ENCODE results near the gene CPSF4. TPM values are rescaled to one million over a fixed set of nuclear protein-coding genes. Genes with fewer than 3 reads are reported as not detected.

Gene CPSF4
- total RNA-seq, 2 experiments from 2014 or later = 56.1 to 57.9 TPM

GRCh38 chr7:99396418-99397296, 42.1 kb upstream of the CPSF4 start:
- ATAC-seq (no peak), DNase-seq (no peak)
- Mint-ChIP-seq H3K27ac (peak overlapping the region; percentile 51), H3K27me3 (no peaks in the 10 kb centered on the region), H3K4me3 (no peak overlapping the region), H3K4me1 (peaks cover 19% of the 10 kb centered on the region), H3K9me3 (ENCODE audit: low read depth) (no peaks in the 10 kb centered on the region), H3K36me3 (ENCODE audit: low read depth) (peaks cover 66% of the 10 kb centered on the region)
- intact Hi-C loops (cut with DNase I, micrococcal nuclease) = no loop called here
- ChIA-PET CTCF (interaction anchor here (1.2 kb wide), 1 partner anchor 10 kb away, joined by 5 read pairs; no protein-coding TSS in a partner anchor), POLR2A (no interaction called here)

- intact Hi-C loops (cut with DNase I, micrococcal nuclease) = no loop called here
- CTCF ChIA-PET = interaction anchor here (1.2 kb wide), 1 partner anchor 9 kb away, joined by 5 read pairs; no protein-coding TSS in a partner anchor
- H3K4me3 Mint-ChIP-seq = no peak overlapping the region
- peaks cover 61% of the 10 kb centered on the region for H3K36me3 Mint-ChIP-seq (ENCODE audit: low read depth)
- POLR2A ChIA-PET = no interaction called here
- H3K9me3 Mint-ChIP-seq (ENCODE audit: low read depth) = no peaks in the 10 kb centered on the region
- H3K27me3 Mint-ChIP-seq = no peaks in the 10 kb centered on the region
- H3K4me1 Mint-ChIP-seq = peaks cover 16% of the 10 kb centered on the region
- DNase-seq (peak; percentile 15), ATAC-seq (no peak)
- H3K27ac Mint-ChIP-seq = peak overlapping the region; percentile 3
These were observed 41.3 kb upstream of the CPSF4 start for GRCh38 chr7:99397297-99397983.

GRCh38 chr7:99398891-99399445, 39.8 kb upstream of the CPSF4 start:
- ChIA-PET POLR2A (interaction anchor here (0.6 to 1.9 kb wide), 2 partner anchors 9 to 18 kb away, joined by 3 to 10 read pairs; partner anchors contain the start of genes BUD31 and PDAP1), CTCF (interaction anchor here (0.5 to 0.9 kb wide), 4 partner anchors 8 to 1189 kb away, joined by 3 to 4 read pairs (median 3); no protein-coding TSS in a partner anchor)
- no peaks in the 10 kb centered on the region for H3K27me3 Mint-ChIP-seq
- H3K4me1 Mint-ChIP-seq = peaks cover 11% of the 10 kb centered on the region
- H3K27ac Mint-ChIP-seq = peak overlapping the region; percentile 18
- H3K4me3 Mint-ChIP-seq = no peak overlapping the region
- no peaks in the 10 kb centered on the region for H3K9me3 Mint-ChIP-seq (ENCODE audit: low read depth)
- intact Hi-C loops (cut with DNase I, micrococcal nuclease) = no loop called here
- H3K36me3 Mint-ChIP-seq (ENCODE audit: low read depth) = peaks cover 64% of the 10 kb centered on the region
- no peak for ATAC-seq
- DNase-seq = no peak

- no peak for ATAC-seq
- no peaks in the 10 kb centered on the region for H3K27me3 Mint-ChIP-seq
- no peak overlapping the region for H3K27ac Mint-ChIP-seq
- intact Hi-C loops (cut with DNase I, micrococcal nuclease) = no loop called here
- CTCF ChIA-PET = no interaction called here
- peaks cover 14% of the 10 kb centered on the region for H3K4me1 Mint-ChIP-seq
- POLR2A ChIA-PET = interaction anchor here (1.9 kb wide), 1 partner anchor 9 kb away, joined by 10 read pairs; the partner anchor contains the start of genes BUD31 and PDAP1
- DNase-seq = no peak
- no peaks in the 10 kb centered on the region for H3K9me3 Mint-ChIP-seq (ENCODE audit: low read depth)
- peaks cover 63% of the 10 kb centered on the region for H3K36me3 Mint-ChIP-seq (ENCODE audit: low read depth)
- no peak overlapping the region for H3K4me3 Mint-ChIP-seq
These were observed 39.1 kb upstream of the CPSF4 start for GRCh38 chr7:99399597-99399996.

GRCh38 chr7:99402854-99403253, 35.9 kb upstream of the CPSF4 start:
- intact Hi-C loops (cut with DNase I, micrococcal nuclease) = no loop called here
- Mint-ChIP-seq H3K27me3 (no peaks in the 10 kb centered on the region), H3K36me3 (ENCODE audit: low read depth) (peaks cover 51% of the 10 kb centered on the region), H3K4me3 (no peak overlapping the region), H3K4me1 (peaks cover 31% of the 10 kb centered on the region), H3K9me3 (ENCODE audit: low read depth) (no peaks in the 10 kb centered on the region), H3K27ac (no peak overlapping the region)
- DNase-seq (no peak), ATAC-seq (no peak)
- CTCF ChIA-PET = no interaction called here
- POLR2A ChIA-PET = interaction anchor here (0.6 to 0.7 kb wide), 2 partner anchors 15 to 18 kb away, joined by 3 read pairs; no protein-coding TSS in a partner anchor

GRCh38 chr7:99403764-99404163, 35.0 kb upstream of the CPSF4 start:
- Mint-ChIP-seq H3K27me3 (no peaks in the 10 kb centered on the region), H3K27ac (peak overlapping the region; percentile 11), H3K4me1 (peaks cover 31% of the 10 kb centered on the region), H3K9me3 (ENCODE audit: low read depth) (no peaks in the 10 kb centered on the region), H3K4me3 (no peak overlapping the region), H3K36me3 (ENCODE audit: low read depth) (peaks cover 46% of the 10 kb centered on the region)
- intact Hi-C loops (cut with DNase I, micrococcal nuclease) = no loop called here
- ATAC-seq = no peak
- DNase-seq = no peak
- ChIA-PET CTCF (interaction anchor here (0.6 kb wide), 1 partner anchor 1952 kb away, joined by 3 read pairs; no protein-coding TSS in a partner anchor), POLR2A (no interaction called here)

- Mint-ChIP-seq H3K4me1 (peaks cover 31% of the 10 kb centered on the region), H3K36me3 (ENCODE audit: low read depth) (peaks cover 48% of the 10 kb centered on the region), H3K27ac (no peak overlapping the region), H3K27me3 (no peaks in the 10 kb centered on the region), H3K4me3 (no peak overlapping the region), H3K9me3 (ENCODE audit: low read depth) (no peaks in the 10 kb centered on the region)
- CTCF ChIA-PET = no interaction called here
- no peak for ATAC-seq
- intact Hi-C loops (cut with DNase I, micrococcal nuclease) = no loop called here
- DNase-seq = no peak
- POLR2A ChIA-PET = no interaction called here
These were observed 34.3 kb upstream of the CPSF4 start for GRCh38 chr7:99404235-99404976.

- ATAC-seq = no peak
- H3K27me3 Mint-ChIP-seq = no peaks in the 10 kb centered on the region
- no peaks in the 10 kb centered on the region for H3K9me3 Mint-ChIP-seq (ENCODE audit: low read depth)
- H3K27ac Mint-ChIP-seq = no peak overlapping the region
- H3K4me3 Mint-ChIP-seq = no peak overlapping the region
- ChIA-PET CTCF (interaction anchor here (0.7 to 1.2 kb wide), 2 partner anchors 60 to 1122 kb away, joined by 3 read pairs; no protein-coding TSS in a partner anchor), POLR2A (no interaction called here)
- intact Hi-C loops (cut with DNase I, micrococcal nuclease) = loop anchor here (5.0 kb wide), 5 partner anchors 33 to 697 kb away; partner anchors contain the start of genes AP4M1 (in 1 of the 2), ARPC1B (in 1 of the 2), ATP5MF (in 1 of the 2) and COPS6 (in 1 of the 2)
- H3K4me1 Mint-ChIP-seq = peaks cover 34% of the 10 kb centered on the region
- no peak for DNase-seq
- peaks cover 51% of the 10 kb centered on the region for H3K36me3 Mint-ChIP-seq (ENCODE audit: low read depth)
These were observed 33.8 kb upstream of the CPSF4 start for GRCh38 chr7:99404977-99405320.

- CTCF ChIA-PET = interaction anchor here (0.5 to 1.6 kb wide), 6 partner anchors 9 to 513 kb away, joined by 3 to 6 read pairs (median 3); no protein-coding TSS in a partner anchor
- Mint-ChIP-seq H3K4me1 (peaks cover 46% of the 10 kb centered on the region), H3K9me3 (ENCODE audit: low read depth) (no peaks in the 10 kb centered on the region), H3K36me3 (ENCODE audit: low read depth) (peaks cover 52% of the 10 kb centered on the region), H3K4me3 (peak overlapping the region; percentile 90), H3K27me3 (no peaks in the 10 kb centered on the region), H3K27ac (peak overlapping the region; percentile 96)
- DNase-seq (no peak), ATAC-seq (no peak)
- intact Hi-C loops (cut with DNase I, micrococcal nuclease) = loop anchor here (2.0 to 5.0 kb wide), 6 partner anchors 14 to 696 kb away; partner anchors contain the start of genes AP4M1 (in 1 of the 2), ARPC1B (in 1 of the 2), ATP5MF (in 1 of the 2) and COPS6 (in 1 of the 2)
- POLR2A ChIA-PET = interaction anchor here (1.4 kb wide), 1 partner anchor 26 kb away, joined by 4 read pairs; no protein-coding TSS in a partner anchor
These were observed 32.2 kb upstream of the CPSF4 start for GRCh38 chr7:99406557-99406956.

- ATAC-seq (peak; percentile 23), DNase-seq (peak; percentile 63)
- Mint-ChIP-seq H3K4me3 (peak overlapping the region; percentile 90), H3K27me3 (no peaks in the 10 kb centered on the region), H3K4me1 (peaks cover 45% of the 10 kb centered on the region), H3K27ac (peak overlapping the region; percentile 96), H3K36me3 (ENCODE audit: low read depth) (peaks cover 60% of the 10 kb centered on the region), H3K9me3 (ENCODE audit: low read depth) (no peaks in the 10 kb centered on the region)
- intact Hi-C loops (cut with DNase I, micrococcal nuclease) = loop anchor here (1.0 to 5.0 kb wide), 21 partner anchors 15 to 1020 kb away; partner anchors contain the start of genes ARPC1B (in 2 of the 2), ATP5MF (in 2 of the 2), CPSF4 (in 2 of the 2) and PTCD1 (in 2 of the 2)
- CTCF ChIA-PET = interaction anchor here (1.1 to 1.6 kb wide), 4 partner anchors 8 to 42 kb away, joined by 3 to 4 read pairs (median 3); partner anchors contain the start of genes CPSF4 and PTCD1
- POLR2A ChIA-PET = interaction anchor here (0.9 to 2.0 kb wide), 6 partner anchors 9 to 57 kb away, joined by 3 to 13 read pairs (median 5); no protein-coding TSS in a partner anchor
These were observed 30.8 kb upstream of the CPSF4 start for GRCh38 chr7:99407872-99408378.
